ENCODE measurements around the gene ZNF275.
"Not testable (repeated sequence)": the region's sequence is repeated elsewhere in the genome, so short reads cannot be mapped to it uniquely, and the experiment has no call there.

The ZNF275 gene

DNA sequence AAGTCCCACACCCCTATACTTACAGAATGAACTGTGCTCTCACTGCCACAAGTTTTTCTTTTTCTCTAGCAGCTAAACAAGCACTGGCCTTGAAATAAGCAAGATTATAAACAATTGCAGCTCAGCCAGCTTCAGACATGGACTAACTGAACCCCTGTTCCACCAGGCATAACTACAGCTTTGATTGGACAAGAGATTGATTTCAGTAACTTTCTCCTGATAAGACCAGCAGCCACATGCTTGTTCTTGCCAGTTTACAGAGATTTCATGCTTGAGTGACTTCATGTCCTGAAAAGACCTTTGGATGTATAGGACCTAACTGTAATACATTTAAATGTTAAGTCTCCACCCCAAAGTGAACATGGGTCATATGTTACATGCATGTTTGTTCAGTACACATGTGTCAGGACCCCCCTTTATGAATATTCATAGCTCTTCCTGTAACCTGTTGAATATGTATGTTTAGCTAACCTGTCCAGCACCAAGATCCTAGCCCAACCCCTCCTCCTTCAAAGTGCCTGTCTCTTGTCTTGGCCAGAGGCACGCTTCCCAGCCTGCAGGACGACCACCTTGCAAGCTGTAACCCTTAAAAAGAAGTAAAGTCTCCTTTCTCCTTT, 27.9 kb downstream of the ZNF275 start:
- no peak for DNase-seq (ENCODE audit: low read depth)

DNA sequence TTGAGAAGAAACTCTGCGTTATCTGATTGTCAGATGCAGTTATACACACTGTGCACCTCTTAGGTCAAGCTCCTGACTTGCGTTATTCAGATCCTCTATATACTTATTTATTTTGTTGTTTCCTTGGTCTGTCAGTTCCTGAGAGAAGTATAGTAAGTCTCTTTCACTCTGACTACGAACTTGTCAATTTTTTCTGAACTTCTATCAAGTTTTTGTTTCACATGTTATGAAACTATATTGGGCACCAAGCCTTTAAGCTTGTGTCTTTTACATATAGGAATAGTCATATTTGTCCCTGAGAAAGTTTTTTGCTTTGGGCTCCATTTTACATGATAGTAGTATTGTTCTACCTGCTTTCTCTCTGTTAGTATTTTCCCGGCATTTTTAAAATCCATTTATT, 31.7 kb downstream of the ZNF275 start:
- DNase-seq (ENCODE audit: low read depth), result no peak

DNA sequence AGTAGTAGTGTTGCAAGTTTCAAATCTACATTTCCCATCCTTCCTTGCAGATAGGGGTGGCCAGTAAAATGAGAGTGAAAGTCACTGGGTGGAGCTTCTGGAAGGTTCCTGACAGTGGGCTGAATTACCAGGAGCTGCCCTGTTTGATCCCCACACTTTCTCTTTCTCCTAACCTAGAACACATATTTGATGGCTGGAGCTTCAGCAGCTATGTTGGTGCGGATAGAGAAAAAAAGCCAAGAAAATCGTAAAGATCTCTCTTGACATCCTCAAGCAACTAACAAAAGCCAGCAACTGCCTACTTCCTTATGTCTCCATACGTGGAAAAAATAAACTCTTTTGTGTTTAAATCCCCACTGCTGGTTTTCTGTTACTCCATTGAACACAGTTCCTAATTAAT, 32.2 kb downstream of the ZNF275 start:
- DNase-seq (ENCODE audit: low read depth), result no peak

DNA sequence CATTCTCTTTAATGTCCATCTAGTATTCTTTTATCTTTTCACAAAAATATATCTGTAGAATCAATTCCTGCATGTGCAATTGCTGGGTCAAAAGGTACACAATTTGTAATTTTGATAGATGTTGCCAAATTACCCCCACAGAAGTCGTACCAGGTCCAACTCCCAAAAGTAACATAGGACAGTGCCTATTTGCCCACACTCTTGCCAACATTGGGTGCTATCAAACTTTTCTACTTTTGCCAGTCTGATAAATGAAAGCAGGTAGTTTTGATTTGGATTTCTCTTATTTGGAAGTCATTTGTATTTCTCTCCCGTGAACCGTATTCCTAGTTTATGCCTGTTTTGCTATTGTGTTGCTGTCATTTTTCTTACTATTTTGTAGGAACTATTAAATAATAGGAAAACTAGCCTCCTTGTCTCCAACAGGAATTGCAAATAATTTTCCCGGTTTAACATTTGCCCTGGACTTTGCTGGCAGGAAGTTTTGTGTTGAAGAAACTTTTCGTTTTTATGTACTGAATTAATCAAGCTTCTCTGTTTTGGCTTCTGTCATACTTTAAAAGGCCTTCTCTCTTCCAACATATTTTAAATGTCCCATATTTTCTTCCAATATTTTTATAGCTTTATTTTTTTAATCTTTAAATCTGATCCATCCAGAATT, 33.1 kb downstream of the ZNF275 start:
- DNase-seq (ENCODE audit: low read depth), result no peak

DNA sequence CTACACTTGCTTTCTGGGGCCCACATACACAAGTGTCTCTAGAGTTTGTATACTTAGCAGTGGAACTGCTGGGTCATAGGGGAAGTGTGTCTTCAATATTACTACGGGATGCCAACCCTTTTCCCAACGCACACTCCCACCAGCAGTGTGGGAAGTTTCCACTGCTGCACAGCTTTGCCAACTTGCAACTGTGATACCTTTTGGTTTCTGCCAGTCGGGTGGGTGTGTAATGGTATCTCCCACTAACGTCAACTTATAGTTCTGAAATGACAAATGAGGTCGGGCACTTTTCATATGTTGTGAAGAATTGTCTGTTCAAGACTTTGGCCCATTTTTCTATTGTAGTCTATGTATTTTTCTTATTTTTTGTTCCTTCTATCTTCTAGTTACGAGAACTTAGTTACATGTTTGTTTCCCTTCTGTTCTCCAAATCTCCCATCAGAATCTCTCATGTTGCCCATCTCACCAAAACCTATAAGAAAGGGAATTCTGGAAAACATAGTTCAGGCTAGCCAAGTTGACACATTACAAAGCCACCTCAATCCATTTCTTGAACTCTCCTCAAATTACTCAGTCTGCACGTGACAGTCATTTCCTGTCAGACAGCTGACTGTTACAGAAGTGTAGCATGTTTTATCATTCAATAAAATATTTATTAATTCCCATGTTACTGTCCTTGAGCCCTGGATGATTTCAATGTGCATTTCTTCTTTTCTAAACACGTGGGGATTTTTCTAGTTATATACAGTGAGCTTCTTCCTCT, 36.5 kb downstream of the ZNF275 start:
- DNase-seq (ENCODE audit: low read depth), result no peak

DNA sequence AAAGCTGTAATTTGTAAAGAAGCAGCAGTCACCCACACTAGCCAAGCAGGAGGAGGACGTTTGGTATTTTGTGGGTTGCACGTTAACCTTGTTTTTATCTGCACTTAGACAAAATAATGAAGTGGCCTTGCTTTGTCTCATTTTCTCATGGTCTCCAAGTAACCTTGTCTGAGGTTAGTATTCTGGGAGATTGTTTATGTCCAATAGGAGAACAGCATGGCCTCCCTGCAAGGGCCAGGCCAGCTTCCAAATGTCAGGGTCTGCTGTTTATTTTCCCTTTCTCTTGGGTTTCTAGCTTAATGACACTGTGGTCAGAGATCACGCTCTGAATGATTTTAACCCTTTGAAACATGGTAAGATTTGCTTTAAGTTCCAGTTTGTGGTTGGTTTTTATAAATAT, 37.3 kb downstream of the ZNF275 start:
- DNase-seq (ENCODE audit: low read depth), result no peak

DNA sequence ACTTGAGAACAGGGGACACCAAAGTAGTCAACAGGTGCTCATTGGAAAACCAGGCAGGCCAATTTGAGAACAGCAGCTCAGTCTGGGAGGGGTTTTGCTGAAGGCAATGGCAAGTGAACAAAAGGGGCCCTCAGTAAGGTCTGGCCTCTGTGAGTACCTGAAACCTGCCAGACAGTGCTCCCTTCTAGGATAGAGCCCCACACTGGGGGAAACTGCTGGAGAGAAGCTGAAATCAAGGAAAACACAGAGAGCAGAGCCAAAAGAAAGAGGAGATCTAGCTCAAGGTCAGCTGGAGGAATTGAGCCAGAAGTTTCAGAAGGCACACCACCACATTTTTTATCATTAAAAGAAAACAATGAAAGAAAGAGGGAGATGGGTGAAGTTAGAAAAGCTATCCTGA, 39.0 kb downstream of the ZNF275 start:
- no peak for DNase-seq (ENCODE audit: low read depth)

DNA sequence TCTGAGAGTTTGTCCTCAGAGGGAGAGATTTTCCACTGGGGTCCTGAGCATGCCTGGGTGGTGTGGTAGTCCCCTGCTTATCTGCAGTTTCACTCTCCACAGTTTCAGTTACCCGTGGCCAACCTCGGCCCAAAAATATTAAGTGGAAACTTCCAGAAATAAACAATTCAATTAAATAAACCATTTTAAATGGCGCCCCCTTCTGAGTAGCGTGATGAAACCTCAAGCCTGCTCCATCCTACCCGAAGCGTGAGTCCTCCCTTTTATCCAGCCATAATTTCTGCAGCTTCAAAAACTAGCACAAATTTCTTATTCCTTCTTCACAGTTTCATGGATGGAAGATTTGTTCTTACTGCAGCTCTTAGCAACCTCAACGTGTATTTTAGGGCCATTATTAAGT, 40.5 kb downstream of the ZNF275 start:
- DNase-seq (ENCODE audit: low read depth), result no peak

DNA sequence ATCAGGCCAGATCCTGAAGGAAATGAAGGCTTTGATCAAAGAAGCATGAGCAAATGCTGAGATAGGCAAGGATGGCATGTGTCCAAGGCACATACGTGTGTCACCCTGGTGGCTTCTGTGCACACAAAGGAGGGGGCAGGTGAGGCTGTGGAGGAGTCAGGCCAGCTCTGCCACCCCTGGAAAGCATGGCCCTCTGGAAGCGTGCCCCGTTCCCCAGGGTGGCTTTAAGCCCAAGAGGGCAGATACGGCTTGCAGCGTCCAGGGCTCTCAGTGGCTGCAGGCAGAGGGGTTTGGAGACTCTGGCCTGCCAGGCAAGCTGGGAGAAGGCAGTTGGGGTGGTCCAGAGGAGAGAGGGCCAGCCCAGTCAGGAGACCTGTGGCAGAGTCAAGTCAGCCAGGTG, 41.6 kb downstream of the ZNF275 start:
- DNase-seq (ENCODE audit: low read depth), result no peak

DNA sequence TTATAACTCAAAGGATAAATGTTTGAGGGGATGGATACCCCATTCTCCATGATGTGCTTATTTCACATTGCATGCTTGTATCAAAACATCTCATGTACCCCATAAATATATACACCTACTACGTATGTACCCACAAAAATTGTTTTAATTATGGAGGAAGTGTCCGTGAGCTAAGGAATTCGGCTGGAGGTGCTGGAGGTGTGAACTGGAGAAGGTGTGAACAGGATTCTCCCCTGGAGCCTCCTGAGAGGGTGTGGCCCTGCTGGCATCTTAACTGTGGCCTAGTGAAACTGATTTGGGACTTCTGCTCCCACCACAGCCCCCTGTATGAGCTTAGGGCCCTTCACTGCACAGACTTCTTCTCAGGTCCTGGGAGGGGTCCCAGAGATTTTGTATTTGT, 43.8 kb downstream of the ZNF275 start:
- DNase-seq (ENCODE audit: low read depth), result no peak

DNA sequence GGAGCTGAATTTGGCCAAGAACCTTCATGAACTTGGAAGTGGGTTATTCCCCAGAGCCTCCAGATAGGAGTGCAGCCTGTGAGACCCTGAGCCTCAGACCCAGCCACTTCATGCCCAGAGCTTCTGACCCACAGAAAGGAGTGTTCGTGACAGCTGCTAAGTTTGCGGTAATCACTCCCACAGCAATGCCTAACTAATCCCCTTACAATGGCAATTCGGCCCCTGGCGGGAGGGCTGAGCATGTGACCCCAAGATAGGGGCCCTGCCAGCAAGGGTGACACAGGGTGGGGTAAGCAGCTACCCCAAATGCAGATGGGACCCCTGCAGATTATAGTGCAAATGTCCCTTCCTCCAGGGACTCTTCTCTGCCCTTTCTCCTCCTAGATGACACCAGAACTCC, 44.7 kb downstream of the ZNF275 start:
- DNase-seq (ENCODE audit: low read depth), result no peak

DNA sequence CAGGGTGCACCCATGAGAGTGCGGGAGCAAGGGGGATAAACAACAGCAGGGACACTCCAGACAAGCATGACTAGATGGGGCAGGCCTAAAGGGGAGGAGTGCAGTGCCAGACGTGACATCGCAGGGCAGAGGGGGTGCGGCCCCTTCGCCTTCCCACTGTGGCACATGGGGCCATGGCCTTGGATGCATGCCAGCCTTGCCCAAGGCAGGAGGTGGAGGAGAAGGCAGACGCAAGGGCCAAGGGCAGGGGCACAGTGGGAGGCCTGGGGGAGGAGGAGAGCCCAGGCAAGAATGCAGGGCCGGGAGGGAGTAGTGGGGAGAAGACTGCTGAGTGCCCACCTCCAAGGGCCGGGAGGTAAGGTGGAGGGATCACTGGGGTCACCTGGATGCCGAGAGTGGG, 45.6 kb downstream of the ZNF275 start:
- DNase-seq (ENCODE audit: low read depth), result no peak

DNA sequence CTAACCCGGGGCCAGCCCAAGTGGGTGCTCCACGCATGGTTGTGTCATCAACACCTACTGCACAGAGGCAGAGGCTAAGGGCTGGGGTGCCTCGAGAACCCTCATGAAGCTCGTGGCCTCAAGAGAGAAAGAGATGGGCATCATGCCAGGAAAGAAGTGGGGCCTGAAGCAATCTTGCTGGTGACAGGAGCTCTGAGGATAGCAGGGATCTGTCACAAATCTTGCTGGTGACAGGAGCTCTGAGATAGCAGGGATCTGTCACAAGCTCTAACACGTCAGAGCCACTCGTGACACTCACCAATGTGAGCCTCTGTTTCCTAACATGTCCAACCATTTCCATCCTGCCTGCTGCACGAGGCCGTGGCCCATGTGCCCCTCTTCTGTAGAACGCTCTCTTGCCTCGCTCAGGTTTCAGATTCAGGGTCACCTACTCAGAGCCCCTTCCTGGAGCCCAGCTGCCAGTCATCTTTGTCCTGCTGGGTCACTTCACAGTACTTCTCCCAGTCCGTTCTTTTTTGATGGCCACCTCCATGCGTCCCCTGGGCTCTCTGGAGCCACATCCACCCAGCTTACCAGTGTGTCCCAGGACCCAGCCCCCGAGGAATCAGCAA, 46.1 kb downstream of the ZNF275 start:
- DNase-seq (ENCODE audit: low read depth), result no peak

DNA sequence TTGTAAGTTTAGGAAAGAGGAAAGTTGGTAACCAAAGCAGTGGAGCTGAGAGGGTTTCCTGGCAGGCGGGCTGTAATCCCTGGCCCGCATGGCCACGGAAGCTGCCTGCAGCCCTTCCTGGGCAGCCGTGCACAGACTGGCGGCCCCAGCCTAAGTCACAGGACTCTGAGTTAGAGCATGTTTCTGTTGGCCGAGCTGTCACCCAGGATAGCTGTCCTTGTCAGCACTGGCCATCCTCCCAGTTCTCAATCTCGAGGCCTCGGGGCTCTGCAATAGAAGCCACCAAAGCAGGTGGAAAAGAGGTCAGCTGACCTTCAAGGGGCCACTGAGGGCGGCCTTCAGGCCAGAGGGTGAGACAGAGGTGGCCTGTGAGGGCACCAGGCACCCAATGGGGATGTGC, 46.7 kb downstream of the ZNF275 start:
- no peak for DNase-seq (ENCODE audit: low read depth)

DNA sequence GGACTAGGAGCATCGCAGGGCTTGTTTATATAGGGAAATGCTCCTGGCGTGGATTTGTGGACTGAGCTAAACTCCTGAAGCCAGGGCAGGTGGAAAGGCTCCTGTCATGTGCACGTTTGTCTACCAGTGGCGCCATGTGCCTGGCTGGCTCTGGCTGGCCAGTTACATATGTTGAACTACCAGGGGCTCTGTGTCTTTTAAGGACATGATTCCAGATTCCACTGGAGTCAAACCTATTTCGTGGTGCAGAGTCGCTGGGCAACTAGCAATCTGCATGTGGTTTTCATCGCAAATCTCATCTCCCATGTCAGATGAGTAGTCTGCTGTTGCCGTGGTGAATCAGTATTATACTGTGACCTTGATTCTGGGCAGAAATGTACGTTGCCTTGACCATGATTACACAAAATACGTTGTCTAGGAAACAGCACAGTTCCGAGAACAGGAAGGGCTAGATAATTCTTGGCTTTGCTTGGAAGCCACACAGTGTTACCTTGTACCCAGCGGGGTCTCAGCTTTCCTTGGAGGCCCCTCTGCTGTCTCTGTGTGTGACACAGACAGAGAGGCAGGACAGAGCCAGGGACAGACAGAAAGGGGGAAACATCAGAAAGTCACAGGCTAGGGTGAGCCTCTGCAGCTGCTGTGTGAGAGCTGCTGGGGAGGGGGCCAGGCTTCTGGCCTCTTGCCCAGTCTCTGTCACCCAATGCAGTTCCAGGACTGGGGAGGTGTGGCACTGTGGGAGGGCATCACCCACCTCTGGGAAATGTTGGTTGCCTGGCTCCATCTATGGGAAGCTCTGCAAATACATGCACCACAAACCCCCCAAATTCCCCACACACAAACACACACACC, 48.0 kb downstream of the ZNF275 start:
- no peak for DNase-seq (ENCODE audit: low read depth)

DNA sequence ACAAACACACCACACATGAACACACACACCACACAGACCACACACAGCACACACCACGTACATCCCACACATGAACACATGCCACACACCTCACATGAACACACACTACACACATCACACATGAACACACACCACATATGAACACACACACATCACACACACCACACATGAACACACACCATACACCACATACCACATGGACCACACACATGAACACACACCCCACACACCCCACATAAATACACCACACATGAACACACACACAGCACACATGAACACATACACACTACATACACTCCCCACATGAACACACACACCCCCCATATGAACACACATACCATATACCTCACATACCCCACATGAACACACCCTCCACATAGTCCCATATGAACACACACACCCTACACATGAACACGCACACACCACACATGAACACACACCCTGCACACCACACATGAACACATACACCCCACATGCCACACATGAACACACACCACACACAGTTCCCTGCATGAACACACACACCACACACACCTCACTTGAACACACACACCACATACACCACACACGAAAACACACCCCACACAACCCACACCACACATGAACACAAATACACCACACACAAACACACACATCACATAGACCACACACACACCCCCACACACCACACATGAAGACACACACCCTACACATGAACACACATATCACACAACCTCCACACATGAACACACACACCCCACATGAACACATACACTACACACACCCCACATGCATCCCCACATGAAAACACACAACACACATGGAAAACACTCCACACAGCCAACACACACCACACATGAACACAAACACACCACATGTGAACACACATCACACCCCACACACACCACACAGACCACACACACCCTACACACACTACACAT, 48.9 kb downstream of the ZNF275 start:
- no peak for DNase-seq (ENCODE audit: low read depth)

DNA sequence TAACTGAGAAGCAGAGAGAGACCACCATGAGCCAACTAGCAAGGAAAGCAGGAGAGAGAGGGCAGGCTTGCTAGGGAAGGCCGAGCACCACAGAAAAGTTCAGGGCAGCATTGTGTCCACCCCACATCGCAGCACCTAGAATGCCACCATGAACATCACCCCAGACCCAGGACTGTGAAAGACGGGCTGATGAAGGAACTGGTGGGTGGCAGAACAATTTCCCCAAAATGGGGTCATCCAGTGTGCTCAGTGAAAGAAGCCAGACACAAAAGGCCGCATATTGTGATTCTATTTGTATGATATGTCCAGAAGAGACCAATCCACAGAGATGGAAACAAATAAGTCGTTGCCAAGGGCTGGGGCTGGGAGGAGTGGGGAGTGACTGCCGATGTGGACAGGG, 50.4 kb downstream of the ZNF275 start:
- no peak for DNase-seq (ENCODE audit: low read depth)

DNA sequence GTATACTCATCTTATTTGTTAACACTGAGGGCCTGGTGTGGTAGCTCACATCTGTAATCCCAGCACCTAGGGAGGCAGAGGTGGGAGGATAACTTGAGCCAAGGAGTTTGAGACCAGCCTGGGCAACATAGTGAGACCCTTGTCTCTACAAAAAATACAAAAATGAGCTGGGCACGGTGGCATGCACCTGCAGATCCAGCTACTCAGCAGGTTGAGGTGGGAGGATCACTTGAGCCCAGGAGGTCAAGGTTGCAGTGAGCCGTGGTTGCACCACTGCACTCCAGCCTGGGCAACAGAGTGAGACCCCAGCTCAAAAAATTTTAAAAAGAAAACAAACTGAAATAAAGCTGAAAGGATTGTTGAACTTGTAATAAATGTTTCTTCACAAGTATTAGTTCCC, 51.0 kb downstream of the ZNF275 start:
- DNase-seq (ENCODE audit: low read depth), result not testable (repeated sequence)

DNA sequence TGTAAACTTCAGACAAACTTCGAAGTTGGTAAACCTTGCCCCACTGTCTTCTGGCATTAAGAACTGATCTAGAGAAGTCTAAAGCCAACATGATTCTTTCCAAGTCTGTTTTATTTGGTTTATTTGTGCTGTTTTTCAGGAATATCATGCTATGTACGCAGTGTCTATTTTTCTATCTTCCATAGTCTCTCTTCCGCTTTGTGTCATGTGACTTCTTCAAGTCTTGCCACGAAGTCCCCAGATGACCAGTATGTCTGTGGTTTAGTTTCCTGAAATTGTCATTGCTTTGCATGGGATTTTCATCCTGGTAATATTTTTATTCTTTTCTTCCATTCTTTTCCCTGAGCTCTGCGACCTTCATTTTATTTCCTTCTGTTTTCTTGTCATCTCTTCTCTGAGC, 52.1 kb downstream of the ZNF275 start:
- DNase-seq (ENCODE audit: low read depth), result no peak

DNA sequence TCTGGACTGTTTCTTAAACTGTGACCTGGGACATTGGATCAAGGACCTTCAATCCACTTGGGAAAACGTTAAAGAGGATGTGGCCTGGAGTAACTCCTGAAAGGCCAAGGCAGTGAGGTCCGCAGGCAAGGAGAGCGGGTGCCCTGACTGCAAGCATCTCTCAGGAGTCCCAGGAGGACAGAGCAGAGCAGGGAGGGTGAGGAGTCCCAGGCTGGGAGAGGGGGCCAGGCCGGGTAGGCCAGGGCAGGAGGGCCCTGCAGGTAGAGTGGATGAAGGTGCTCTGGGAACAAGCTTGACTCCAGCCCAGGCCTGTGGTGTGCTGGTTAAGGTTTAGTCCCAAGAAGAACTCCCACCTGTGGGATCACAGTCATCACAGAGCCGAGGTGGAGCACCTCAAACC, 53.4 kb downstream of the ZNF275 start:
- no peak for DNase-seq (ENCODE audit: low read depth)
